Urinary bladder (tissue), 2 donors: ENCODE measurements around the gene PDHX. TPM values are rescaled to one million over a fixed set of nuclear protein-coding genes. Genes with fewer than 3 reads are reported as not detected.

Experiments
- polyA plus RNA-seq: library from polyadenylated mRNA; stranded (reverse); fragments of 200-250 nt; gene quantifications from one replicate; pipeline ENCODE4 v1.2.3, GENCODE V29; 2013
- small RNA-seq: library from RNA; depleted of rRNA; stranded (forward); fragments of <200 nt; gene quantifications from one replicate; pipeline ENCODE3, GENCODE V24; 2014
- total RNA-seq: library from RNA; depleted of rRNA; stranded (reverse); fragments of >200 nt; gene quantifications from one replicate; pipeline ENCODE4 v1.2.3, GENCODE V29; 2014
- donor health status: healthy.

Gene PDHX
- total and polyA plus RNA-seq, 2 donors = 25.3 to 37.8 TPM

Small RNA genes within 50 kb of the gene (small RNA-seq; reads per million reads assigned to genes)
- 0.18 reads per million for gene MIR1343

Other genes with a start within 250 kb of the PDHX start
- 36.6 TPM for gene APIP, start 239 bp upstream of the PDHX start, total RNA-seq
- 31.0 TPM for gene APIP, start 239 bp upstream of the PDHX start, polyA plus RNA-seq
- 225 TPM for gene CD44, start 222.6 kb downstream of the PDHX start, total RNA-seq
- gene CD44, start 222.6 kb downstream of the PDHX start, polyA plus RNA-seq = 152 TPM